GM19328 (cell line): ENCODE data around the gene FCRL5.
"Not testable (repeated sequence)": the region's sequence is repeated elsewhere in the genome, so short reads cannot be mapped to it uniquely, and the experiment has no call there.

Source experiments
- ATAC-seq: cut with Tn5 transposase; IDR thresholded peaks from one replicate; pipeline ENCODE4 v1.9.1; 2021; ENCODE audit warnings: mild to moderate bottlenecking, moderate library complexity; ENCODE audit not compliant: unreplicated experiment

The FCRL5 gene

GRCh38 chr1:157490467-157491165 is 61.7 kb downstream of the FCRL5 start:
- no peak for ATAC-seq

GRCh38 chr1:157488156-157488555 is 64.2 kb downstream of the FCRL5 start:
- ATAC-seq = no peak

GRCh38 chr1:157487504-157487903 is 64.8 kb downstream of the FCRL5 start:
- ATAC-seq = no peak

GRCh38 chr1:157487096-157487495 is 65.2 kb downstream of the FCRL5 start:
- ATAC-seq = no peak

GRCh38 chr1:157486400-157486799 is 65.9 kb downstream of the FCRL5 start:
- ATAC-seq = not testable (repeated sequence)

- no peak for ATAC-seq
Observed at GRCh38 chr1:157485793-157486192, 66.5 kb downstream of the FCRL5 start.

- no peak for ATAC-seq
Observed at GRCh38 chr1:157484573-157484972, 67.7 kb downstream of the FCRL5 start.

- ATAC-seq = no peak
Observed at GRCh38 chr1:157483635-157484034, 68.7 kb downstream of the FCRL5 start.

- ATAC-seq = no peak
Observed at GRCh38 chr1:157482717-157483116, 69.6 kb downstream of the FCRL5 start.

- no peak for ATAC-seq
Observed at GRCh38 chr1:157482174-157482573, 70.1 kb downstream of the FCRL5 start.

- no peak for ATAC-seq
Observed at GRCh38 chr1:157478030-157478429, 74.3 kb downstream of the FCRL5 start.

GRCh38 chr1:157477419-157477818 is 74.9 kb downstream of the FCRL5 start:
- no peak for ATAC-seq

- no peak for ATAC-seq
Observed at GRCh38 chr1:157472959-157473358, 79.4 kb downstream of the FCRL5 start.

- no peak for ATAC-seq
Observed at GRCh38 chr1:157472056-157472701, 80.1 kb downstream of the FCRL5 start.

GRCh38 chr1:157471531-157471930 is 80.8 kb downstream of the FCRL5 start:
- ATAC-seq = no peak

- no peak for ATAC-seq
Observed at GRCh38 chr1:157469752-157470675, 82.3 kb downstream of the FCRL5 start.

GRCh38 chr1:157469300-157469699 is 83.0 kb downstream of the FCRL5 start:
- ATAC-seq = no peak

- ATAC-seq = no peak
Observed at GRCh38 chr1:157466011-157466410, 86.3 kb downstream of the FCRL5 start.
